ENCODE data around the gene CCDC57.
"Not testable (repeated sequence)": the region's sequence is repeated elsewhere in the genome, so short reads cannot be mapped to it uniquely, and the experiment has no call there.

CCDC57 gene

DNA sequence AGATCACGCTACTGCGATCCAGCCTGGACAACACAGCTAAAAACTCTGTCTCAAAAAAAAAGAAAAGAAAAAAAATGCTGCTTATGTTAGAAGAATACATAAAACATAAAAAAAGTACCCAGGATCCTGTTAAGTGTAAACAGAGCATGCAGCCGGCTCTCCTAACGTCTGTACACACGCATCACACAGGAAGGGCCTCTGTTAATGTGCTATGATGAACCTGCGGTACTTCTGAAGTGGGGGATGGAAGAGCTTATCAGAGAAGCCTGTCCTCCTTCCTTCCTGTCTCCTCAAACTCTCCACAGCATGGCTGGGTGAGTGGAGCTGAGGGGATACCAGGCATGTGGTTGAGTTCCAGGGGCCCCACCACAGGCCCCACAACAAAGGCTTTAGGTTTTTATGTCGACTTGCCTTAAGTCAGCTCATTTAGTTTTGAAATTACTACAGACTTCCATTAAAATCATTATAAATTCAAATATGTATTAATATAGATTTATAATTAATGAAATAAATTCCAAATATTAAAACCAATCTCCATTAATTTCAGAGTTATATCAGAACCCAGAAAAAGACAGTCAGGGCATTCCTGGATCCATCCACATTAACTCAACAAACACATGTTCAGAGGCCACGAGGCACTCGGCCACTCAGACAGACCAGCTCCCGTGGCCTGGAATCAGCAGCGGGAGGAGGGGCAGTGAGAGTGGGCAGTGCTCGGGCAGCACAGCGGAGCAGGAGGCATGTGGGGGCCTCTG lies 11.7 kb downstream of the CCDC57 start:
- DNase-seq = no peak

GRCh38 chr17:82200135-82200534 lies 12.5 kb downstream of the CCDC57 start:
- no peak for DNase-seq

DNA sequence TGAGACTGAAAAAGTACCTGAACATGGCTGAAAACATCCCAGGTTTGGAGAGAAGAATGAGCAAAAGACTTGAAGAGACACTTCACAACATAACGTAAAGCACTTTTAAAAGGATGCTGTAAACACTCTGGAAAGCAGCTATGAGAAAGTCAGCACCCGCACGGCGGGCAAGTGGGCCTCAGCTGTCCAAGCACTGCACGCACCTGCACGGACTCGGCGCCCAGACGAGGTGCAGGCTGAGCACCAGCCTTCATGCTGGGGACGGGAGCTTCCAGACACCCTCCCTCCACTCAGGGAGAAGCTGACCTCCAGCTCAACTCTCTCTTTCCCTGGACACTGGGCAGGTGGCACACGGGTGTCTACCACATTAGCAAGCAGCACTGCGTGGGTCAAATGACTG lies 13.1 kb downstream of the CCDC57 start:
- DNase-seq = no peak

DNA sequence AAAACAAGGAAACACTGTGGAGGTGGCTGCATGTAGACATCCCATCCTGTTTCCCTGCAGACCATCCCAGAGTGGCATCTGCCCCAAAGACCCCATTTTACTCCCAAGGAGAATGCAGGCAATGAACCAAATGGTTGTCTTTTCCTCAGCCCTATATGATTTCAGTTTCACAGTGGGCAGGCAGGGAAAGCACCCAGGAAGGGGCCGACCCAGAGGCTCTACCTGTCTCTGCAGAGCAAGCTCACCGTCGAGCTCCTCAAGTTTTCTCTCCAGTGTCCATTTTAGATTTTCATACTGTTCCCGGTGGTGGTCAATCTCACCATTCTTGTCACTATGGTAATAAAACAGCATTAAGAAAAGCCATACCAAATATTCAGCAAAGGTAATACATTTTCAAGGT lies 14.6 kb downstream of the CCDC57 start:
- no peak for DNase-seq

DNA sequence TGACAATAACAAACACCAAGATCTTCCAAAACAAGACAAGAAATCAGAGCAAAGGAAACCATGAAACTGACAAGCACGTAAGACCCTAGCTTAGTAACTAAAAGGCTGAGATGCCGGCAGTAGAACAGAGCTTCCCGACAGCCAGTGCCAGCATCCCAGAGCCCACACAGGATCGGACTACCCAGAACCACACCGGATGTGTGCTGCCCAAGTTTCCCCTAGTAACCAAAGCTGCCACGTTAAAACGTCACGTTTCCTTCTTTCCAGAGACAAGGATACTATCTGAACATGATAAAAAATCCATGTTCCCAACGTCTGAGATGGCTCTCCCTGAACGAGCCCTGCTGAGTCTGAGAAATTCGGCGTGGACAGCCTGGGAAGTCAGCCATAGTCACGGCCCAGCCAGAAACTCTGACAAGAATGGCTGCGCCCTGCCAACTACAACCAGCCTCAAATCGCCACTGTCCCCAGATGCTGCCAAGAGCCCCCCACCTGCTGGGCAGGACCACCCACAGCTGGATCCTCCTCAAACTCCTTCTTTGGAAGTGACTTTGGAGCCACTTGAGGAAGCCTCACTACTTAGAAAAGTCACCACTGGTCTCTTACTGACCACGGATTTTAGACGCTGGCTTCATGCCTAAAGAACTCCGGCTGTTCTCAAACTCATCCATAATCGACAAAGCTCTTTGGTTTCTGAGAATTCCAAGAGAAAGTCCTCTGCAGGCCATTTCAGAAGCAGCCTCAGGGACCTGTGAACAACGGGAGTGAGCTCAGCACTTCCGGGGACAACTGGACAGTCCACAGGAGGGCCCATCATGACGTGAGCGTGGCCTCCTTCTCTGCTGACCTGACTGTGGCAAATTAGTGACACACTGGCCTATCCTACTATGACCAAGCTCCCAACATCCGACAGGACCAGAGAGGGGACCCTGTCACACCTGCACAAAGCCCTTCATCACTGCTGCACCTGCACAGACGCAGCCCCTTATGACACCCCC lies 16.7 kb downstream of the CCDC57 start:
- DNase-seq = no peak

DNA sequence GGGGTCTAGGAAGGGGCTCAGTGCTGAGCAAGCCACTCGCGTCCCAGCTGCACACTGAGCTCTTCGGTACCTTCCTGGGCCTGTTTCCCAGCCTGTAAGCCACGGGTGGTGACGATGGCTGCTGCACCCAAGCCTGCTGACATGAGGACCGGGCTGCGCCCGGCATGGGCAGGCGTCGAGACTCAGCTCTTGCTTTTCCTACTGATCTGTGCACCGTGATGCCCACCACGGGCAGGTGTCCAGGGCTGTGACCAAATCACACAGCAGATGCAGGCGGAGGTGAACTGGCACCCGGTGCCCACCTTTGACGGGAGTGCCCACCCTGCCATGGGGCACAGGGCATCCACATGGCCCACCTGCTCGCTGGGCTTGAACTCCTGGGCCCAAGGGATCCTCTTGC lies 17.9 kb downstream of the CCDC57 start:
- DNase-seq = no peak

DNA sequence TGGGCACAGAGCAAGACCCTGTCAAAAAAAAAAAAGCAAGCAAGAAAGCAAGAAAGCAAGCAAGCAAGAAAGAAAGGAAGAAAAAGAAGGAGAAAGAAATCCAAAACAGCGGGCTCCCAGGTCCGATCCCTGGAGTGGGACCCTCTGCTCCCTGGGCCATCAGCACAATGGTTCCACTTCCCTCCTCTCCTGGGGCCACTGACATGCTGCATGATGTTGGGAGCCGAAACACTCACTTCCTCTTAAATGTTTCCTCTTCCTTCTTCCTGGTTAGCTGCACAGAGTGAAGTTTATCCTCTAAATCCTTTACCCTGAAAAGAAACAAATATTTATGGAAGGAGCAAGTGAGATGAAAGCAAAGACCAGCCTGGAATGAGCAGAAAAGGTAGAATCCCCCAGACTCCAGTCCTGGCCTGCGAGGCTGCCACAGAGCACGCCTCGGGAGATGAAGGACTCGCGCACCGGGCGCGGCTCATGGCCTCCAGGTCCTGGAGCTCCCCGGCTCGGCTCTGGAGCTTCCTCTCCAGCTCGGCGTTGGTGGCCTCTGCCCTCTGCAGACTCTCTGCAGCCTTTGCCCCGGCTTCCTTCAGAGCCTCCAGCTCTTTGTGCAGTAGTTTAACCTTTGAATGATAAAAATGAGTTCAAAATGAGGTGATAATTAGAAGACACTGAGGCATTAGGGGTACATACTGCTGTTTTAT lies 19.0 kb downstream of the CCDC57 start:
- DNase-seq = no peak

DNA sequence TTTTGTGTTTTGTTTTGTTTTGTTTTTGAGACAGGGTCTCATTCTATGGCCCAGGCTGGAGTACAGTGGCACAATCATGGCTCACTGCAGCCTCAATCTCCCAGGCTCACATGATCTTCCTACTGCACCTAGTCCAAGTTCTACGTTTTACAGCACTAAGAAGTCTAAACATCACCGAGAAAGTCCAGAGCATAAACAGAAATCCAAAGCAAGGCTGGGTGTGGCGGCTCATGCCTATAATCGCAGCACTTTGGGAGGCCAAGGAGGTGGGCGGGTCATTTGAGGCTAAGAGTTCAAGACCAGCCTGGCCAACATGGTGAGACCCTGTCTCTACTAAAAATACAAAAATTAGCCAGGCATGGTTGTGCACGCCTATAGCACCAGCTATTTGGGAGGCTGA lies 19.6 kb downstream of the CCDC57 start:
- DNase-seq = not testable (repeated sequence)

DNA sequence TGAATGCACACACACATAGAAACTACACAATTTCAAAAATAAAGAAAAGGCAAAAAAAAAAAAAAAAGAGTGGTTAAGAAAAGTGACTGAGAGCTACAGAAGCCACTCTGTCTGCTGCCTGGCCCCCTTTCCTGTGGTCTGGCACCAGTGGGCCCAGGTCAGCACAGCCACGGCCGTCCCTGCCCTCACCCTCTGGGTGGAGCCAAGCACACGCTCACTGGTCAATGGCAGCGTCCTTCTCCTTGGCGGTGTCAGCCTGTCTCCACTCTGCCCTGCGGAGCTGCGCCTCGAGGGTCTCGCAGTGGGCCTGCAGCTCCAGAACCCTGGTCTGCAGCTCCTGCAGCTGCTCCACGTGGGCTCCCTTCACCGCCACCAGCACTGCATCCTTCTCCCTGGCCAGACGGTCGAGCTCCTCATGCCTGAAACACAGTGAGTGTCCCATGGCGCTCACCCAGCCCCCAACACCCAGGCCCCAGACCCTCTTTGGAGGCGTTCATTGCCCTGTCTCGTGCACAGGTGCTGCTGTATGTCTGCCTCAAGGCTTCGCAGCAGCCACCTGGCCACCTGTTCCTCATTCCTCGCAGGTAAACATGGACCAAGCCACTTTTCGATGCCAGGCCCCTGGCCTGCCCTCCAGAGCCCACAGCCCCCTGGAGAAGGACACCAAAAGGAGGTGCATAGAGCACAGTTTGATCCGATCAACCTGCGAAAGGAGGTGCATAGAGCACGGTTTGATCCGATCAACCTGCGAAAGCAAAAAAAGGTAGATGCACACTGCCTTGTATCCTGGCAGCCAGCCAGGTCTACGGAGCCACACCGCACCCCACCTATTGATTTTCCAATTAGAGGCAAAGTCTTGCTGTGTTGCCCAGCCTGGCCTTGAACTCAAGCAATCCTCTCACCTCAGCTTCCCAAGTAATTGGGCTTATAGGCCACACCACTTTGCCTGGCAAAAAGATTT lies 24.4 kb downstream of the CCDC57 start:
- DNase-seq = no peak

- no peak for DNase-seq
Observed at GRCh38 chr17:82187500-82187899, 25.1 kb downstream of the CCDC57 start.

- DNase-seq = no peak
Observed at GRCh38 chr17:82186221-82186620, 26.4 kb downstream of the CCDC57 start.

DNA sequence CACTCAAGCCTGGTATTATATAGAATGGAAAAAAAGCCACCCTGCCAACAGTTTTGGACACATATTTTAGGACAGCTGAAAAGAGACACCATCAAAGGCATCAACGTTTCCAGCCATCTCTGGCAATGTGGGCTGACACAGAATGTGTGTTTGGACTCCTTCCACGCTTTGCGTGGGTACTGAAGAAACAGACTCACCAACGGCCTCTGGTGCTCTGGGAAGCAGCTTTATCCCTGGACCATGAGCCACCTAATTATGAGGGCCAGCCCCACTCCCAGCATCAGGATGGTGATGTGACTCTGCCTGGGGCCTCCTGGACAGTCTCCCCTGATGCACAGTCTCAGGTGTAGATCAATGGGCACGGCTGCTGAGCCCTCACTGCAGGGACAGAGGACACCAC lies 27.9 kb downstream of the CCDC57 start:
- no peak for DNase-seq

- DNase-seq = no peak
Observed at GRCh38 chr17:82180776-82181528, 31.7 kb downstream of the CCDC57 start.

- DNase-seq = no peak
Observed at GRCh38 chr17:82179946-82180475, 32.6 kb downstream of the CCDC57 start.

DNA sequence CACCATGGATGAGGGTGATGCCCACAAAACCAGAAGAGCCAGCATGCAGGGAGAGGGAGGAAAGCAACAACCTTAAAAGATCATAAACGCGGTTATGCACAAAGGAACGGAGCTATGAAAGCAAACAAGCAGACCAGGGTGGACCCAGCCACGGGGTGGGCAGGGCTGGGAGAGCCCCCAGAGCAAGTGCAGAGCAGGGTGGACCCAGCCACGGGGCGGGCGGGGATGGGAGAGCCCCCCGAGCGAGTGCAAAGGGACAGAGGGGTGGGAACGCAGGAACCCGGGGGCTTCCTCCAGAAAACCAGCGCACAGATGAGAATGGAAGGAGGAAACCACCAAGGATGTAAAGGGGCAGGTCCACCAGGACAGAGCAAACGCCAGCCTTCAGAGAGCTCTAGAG lies 33.2 kb downstream of the CCDC57 start:
- no peak for DNase-seq

DNA sequence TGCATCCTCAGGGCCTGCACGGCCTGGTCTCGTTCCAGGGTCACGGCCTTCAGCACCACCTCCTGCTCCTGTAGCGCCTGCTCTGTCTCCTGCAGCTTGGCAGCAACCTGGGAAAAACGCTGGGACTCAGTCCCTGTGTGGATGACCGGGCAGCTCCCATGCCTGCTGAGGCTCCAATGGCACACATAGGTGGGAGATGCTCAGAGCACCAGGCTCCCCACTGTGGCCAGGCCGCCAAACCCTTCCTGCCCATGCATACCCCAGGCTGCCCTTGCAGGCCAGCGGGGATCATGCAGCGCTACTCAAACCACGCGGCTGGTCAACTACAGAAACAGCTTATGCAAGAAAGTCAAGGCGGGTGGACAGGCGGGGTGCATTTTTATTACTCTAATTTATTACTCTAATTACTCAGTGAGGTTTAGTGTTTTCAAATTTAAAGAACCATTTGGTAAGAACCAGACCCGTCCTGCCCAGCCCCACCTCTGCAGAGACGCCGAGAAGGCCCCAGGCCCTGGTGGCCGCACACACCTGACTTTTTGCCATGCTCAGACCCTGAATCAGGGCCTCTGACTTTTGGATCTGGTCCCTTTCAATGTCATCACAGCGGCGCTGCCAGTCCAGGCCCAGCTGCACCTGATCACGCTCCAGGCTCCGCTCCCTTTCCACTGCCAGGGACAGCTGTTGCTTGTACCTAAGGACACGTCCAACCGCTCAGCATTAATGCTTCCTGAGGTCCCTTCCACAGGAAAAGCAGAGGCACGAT lies 34.0 kb downstream of the CCDC57 start:
- no peak for DNase-seq

GRCh38 chr17:82177761-82178498 lies 34.7 kb downstream of the CCDC57 start:
- DNase-seq = no peak

- no peak for DNase-seq
Observed at GRCh38 chr17:82177276-82177675, 35.4 kb downstream of the CCDC57 start.

DNA sequence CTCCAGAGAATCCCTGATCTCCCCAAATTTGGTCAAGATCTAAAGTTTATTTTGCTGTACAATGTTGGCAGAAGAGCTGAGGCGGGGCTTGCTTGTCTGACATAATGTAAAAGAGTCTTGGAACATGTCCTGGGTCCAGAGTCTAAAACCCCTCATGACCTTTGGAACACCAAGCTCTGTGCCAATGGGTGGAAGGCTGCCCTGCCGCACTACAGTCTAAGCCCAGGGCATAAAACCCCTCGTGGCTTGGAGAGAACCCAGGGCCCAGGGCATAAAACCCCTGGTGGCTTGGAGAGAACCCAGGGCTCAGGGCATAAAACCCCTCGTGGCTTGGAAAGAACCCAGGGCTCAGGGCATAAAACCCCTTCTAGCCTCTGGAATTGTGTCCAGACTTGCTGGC lies 36.7 kb downstream of the CCDC57 start:
- DNase-seq = no peak

DNA sequence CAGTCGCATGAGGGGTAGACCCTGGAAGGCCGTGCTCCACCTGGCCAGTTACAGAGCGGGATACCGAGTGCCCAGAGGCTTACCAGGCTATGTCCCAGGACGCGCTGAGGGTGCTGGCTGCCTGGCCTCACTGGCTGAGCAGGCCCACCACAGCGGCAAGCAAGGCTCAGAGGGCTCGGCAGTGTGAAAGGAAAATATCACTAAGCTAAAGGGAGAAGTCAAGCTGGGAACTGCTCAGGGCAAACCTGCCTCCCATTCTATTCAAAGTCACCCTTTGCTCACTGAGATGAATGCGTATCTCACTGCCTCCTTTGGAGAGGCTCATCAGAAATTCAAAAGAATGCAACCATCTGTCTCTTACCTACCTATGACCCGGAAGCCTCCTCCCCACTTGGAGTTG lies 37.4 kb downstream of the CCDC57 start:
- DNase-seq = no peak

Measured in fibroblast of skin of right quadriceps (primary cell).